ENCODE data around the gene ERICH6B. TPM values are rescaled to one million over a fixed set of nuclear protein-coding genes. Genes with fewer than 3 reads are reported as not detected.
A peak's percentile ranks its signal among the peaks of the same experiment; 100 is the strongest.

The ERICH6B gene
- total RNA-seq, 4 donors from 2014 or later: not detected

- WGBS, 2 donors: 34 to 53% methylated on average over 4 to 6 of the region's 6 CpGs
- intact Hi-C loops (cut with DNase I): no loop called here
- Histone ChIP-seq H3K9me3 (no peaks in the 10 kb centered on the region), H3K36me3 (no peaks in the 10 kb centered on the region), H3K4me1 (no peaks in the 10 kb centered on the region), H3K27ac (no peak overlapping the region), H3K27me3 (peaks cover 0 to 15% (median 0%) of the 10 kb centered on the region in 4 donors), H3K4me3 (no peak overlapping the region)
- no peak for DNase-seq
- TF ChIP-seq POLR2A (IDR thresholded peaks at IDR 0.05) (no peak), CTCF (IDR thresholded peaks at IDR 0.05) (no peak)
Observed at GRCh38 chr13:45548281-45548680, 67.3 kb downstream of the ERICH6B start.

- peaks cover 0 to 15% (median 0%) of the 10 kb centered on the region in 4 donors for H3K27me3 ChIP-seq
Observed at GRCh38 chr13:45546410-45546765, 69.2 kb downstream of the ERICH6B start.

DNA sequence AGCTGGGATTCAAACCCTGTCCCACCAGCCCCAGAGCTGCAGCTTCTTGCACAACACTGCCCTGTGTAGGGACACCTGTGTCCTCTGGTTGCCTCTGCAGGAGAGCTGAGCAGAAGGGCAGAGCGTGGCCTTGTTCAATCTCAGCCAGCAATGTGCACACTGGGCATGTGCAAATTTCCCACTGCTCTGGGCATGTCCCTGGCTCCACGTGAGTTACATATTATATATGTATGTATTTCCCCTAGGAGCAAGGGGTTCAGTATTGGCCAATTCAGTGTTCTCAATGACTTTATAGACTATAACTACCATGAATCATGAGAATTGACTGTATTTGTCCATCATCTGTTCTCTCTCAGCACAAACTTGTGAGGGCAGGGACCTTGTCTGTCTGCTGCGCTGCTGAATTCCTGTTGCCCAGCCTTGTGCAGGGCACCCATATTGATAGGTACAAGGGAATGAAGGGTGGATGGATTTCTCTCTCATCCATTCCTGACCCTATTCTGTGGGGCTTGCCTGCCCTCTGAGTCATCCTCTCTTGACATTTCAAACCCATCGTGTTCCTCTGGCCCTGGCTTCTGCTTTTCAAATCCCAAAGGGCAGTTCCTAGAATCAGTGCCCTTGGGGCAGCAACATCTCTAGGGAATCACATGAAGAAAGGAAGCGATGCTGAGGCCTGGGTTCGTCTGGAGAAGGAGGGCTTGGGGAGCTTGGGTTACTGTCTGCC lies 69.7 kb downstream of the ERICH6B start:
- no peaks in the 10 kb centered on the region for H3K9me3 ChIP-seq
- H3K27ac ChIP-seq: no peak overlapping the region
- no peaks in the 10 kb centered on the region for H3K4me1 ChIP-seq
- peaks cover 0 to 15% (median 0%) of the 10 kb centered on the region in 4 donors for H3K27me3 ChIP-seq
- TF ChIP-seq POLR2A (IDR thresholded peaks at IDR 0.05): no peak
- no peak for TF ChIP-seq CTCF (IDR thresholded peaks at IDR 0.05)
- WGBS, 2 donors: 54 to 69% methylated on average over 6 of the region's 6 CpGs
- H3K36me3 ChIP-seq: no peaks in the 10 kb centered on the region
- intact Hi-C loops (cut with DNase I): no loop called here
- DNase-seq: no peak
- no peak overlapping the region for H3K4me3 ChIP-seq

More at GRCh38 chr13:45546410-45546765, 69.2 kb downstream of the ERICH6B start:
- no peak for DNase-seq
- TF ChIP-seq POLR2A (IDR thresholded peaks at IDR 0.05): no peak
- TF ChIP-seq CTCF (IDR thresholded peaks at IDR 0.05): no peak
- Histone ChIP-seq H3K9me3 (no peaks in the 10 kb centered on the region), H3K4me1 (no peaks in the 10 kb centered on the region), H3K36me3 (no peaks in the 10 kb centered on the region), H3K27ac (no peak overlapping the region), H3K4me3 (no peak overlapping the region)
- WGBS, 2 donors: 71 to 72% methylated on average over 8 of the region's 8 CpGs
- intact Hi-C loops (cut with DNase I): no loop called here

- WGBS, 2 donors: 68 to 78% methylated on average over 2 of the region's 2 CpGs
- no peak overlapping the region for H3K27ac ChIP-seq
- no peaks in the 10 kb centered on the region for H3K4me1 ChIP-seq
- intact Hi-C loops (cut with DNase I): no loop called here
- no peak overlapping the region for H3K4me3 ChIP-seq
- H3K27me3 ChIP-seq: peaks cover 0 to 15% (median 0%) of the 10 kb centered on the region in 4 donors
- H3K36me3 ChIP-seq: no peaks in the 10 kb centered on the region
- no peaks in the 10 kb centered on the region for H3K9me3 ChIP-seq
- TF ChIP-seq POLR2A (IDR thresholded peaks at IDR 0.05) (no peak), CTCF (IDR thresholded peaks at IDR 0.05) (peak in 1 of 6 experiments; percentile 5)
- DNase-seq: no peak
Observed at GRCh38 chr13:45544520-45544919, 71.0 kb downstream of the ERICH6B start.

GRCh38 chr13:45542878-45543277 lies 72.7 kb downstream of the ERICH6B start:
- no peaks in the 10 kb centered on the region for H3K9me3 ChIP-seq
- 77 to 94% methylated on average over 2 to 5 of the region's 5 CpGs for WGBS, 2 donors
- no peaks in the 10 kb centered on the region for H3K4me1 ChIP-seq
- no peak for DNase-seq
- H3K27ac ChIP-seq: no peak overlapping the region
- no peak for TF ChIP-seq CTCF (IDR thresholded peaks at IDR 0.05)
- TF ChIP-seq POLR2A (IDR thresholded peaks at IDR 0.05): no peak
- no peak overlapping the region for H3K4me3 ChIP-seq
- intact Hi-C loops (cut with DNase I): no loop called here
- peaks cover 0 to 3% (median 0%) of the 10 kb centered on the region in 4 donors for H3K27me3 ChIP-seq
- H3K36me3 ChIP-seq: no peaks in the 10 kb centered on the region
